Endothelial cell of umbilical vein (primary cell): ENCODE data around the gene PARD3B. TPM values are rescaled to one million over a fixed set of nuclear protein-coding genes. Genes with fewer than 3 reads are reported as not detected.
A peak's percentile ranks its signal among the peaks of the same experiment; 100 is the strongest.

ENCODE experiments used
- BruUV-seq: library from RNA; stranded (reverse); fragments of 400-500 nt; replicated peaks from 2 replicates; lab custom pipeline; 2021; lab: Mats Ljungman, UMichigan
- CTCF ChIA-PET: fragments of 300-600, 350-600 bp; sonication (Branson Sonifier 250); formaldehyde crosslinking; loops from one replicate; lab custom pipeline; 2021; ENCODE audit warnings: antibody characterized with exemption, inconsistent platforms; lab: Charles Lee
- POLR2A ChIA-PET: fragments of 300-600, 350-600 bp; sonication (Branson Sonifier 250); formaldehyde crosslinking; loops from one replicate; lab custom pipeline; 2021; ENCODE audit warnings: antibody characterized with exemption, inconsistent platforms; lab: Charles Lee
- DNase-seq: peaks from one replicate; pipeline ENCODE4 v3.0.0-alpha.2; 2011; ENCODE audit warnings: low read depth, low spot score
- FAIRE-seq: peaks from 2 replicates; lab custom pipeline; 2011; peaks lifted over from hg19 to GRCh38; lab: Jason Lieb, UNC
- H2AFZ ChIP-seq: 2 replicates; pipeline ENCODE4 v1.6.0; 2012; ENCODE audit warnings: low read depth, low read length, control low read depth, inconsistent platforms
- H3K27ac ChIP-seq: 2 replicates; pipeline ENCODE4 v1.5.1; 2011; ENCODE audit warnings: low read depth, mild to moderate bottlenecking, control low read depth, low read length, moderate library complexity; ENCODE audit not compliant: insufficient read depth
- H3K27me3 ChIP-seq, 2 experiments: 2 replicates each; pipeline versions ENCODE4 v1.6.0 to v1.6.1; 2011; ENCODE audit warnings: low read length in 2 of 2, mixed read lengths in 1 of 2; ENCODE audit not compliant: control insufficient read depth in 2 of 2, insufficient read depth in 2 of 2
- H3K36me3 ChIP-seq, 2 experiments: 2 replicates in 1 of 2; 3 replicates in 1 of 2; pipeline ENCODE4 v1.5.1; 2011; ENCODE audit warnings: low read length in 2 of 2, mild to moderate bottlenecking in 1 of 2, moderate library complexity in 1 of 2; ENCODE audit not compliant: control insufficient read depth in 2 of 2, insufficient read depth in 2 of 2; ENCODE audit errors: extremely low read depth in 1 of 2
- H3K4me1 ChIP-seq: 3 replicates; pipeline ENCODE4 v1.5.1; 2011; ENCODE audit warnings: mild to moderate bottlenecking, low read length; ENCODE audit not compliant: control insufficient read depth, insufficient read depth; ENCODE audit errors: extremely low read depth
- H3K4me2 ChIP-seq: 2 replicates; pipeline ENCODE4 v1.6.1; 2011; ENCODE audit warnings: low read length, control low read depth, mixed read lengths; ENCODE audit not compliant: insufficient read depth
- H3K4me3 ChIP-seq, 3 experiments: fragments of 200-600 bp in 1 of 3; sonication (generic), shearing (Covaris generic) in 1 of 3; replicated peaks in 1 of 3; 2 replicates each; pipeline ENCODE4 v1.5.1; 2011 to 2016; ENCODE audit warnings: control low read depth in 3 of 3, low read length in 3 of 3, mild to moderate bottlenecking in 2 of 3, inconsistent platforms in 1 of 3, low read depth in 1 of 3, moderate library complexity in 1 of 3; ENCODE audit not compliant: insufficient read depth in 1 of 3
- H3K79me2 ChIP-seq: 2 replicates; pipeline ENCODE4 v1.6.0; 2012; ENCODE audit warnings: low read length, inconsistent platforms; ENCODE audit not compliant: control insufficient read depth, insufficient read depth
- H3K9ac ChIP-seq: replicated peaks from 2 replicates; pipeline ENCODE3; 2011; ENCODE audit warnings: low read length, control low read depth; ENCODE audit not compliant: insufficient read depth; ENCODE audit errors: extremely low read depth
- H3K9me1 ChIP-seq: replicated peaks from 3 replicates; pipeline ENCODE4 v1.6.0; 2011; ENCODE audit warnings: mild to moderate bottlenecking, low read length; ENCODE audit not compliant: control insufficient read depth, insufficient read depth; ENCODE audit errors: extremely low read depth
- H3K9me3 ChIP-seq: replicated peaks from 2 replicates; pipeline ENCODE4 v1.5.1; 2012; ENCODE audit warnings: low read length, inconsistent platforms; ENCODE audit not compliant: control insufficient read depth, insufficient read depth
- H4K20me1 ChIP-seq: replicated peaks from 2 replicates; pipeline ENCODE3; 2011; ENCODE audit warnings: mild to moderate bottlenecking, low read length; ENCODE audit not compliant: control insufficient read depth, insufficient read depth; ENCODE audit errors: extremely low read depth
- EZH2 ChIP-seq: IDR thresholded peaks from 2 replicates; pipeline ENCODE4 v1.6.1; 2012; ENCODE audit warnings: borderline replicate concordance, low read depth, mild to moderate bottlenecking, moderate library complexity, low read length, inconsistent platforms; ENCODE audit not compliant: severe bottlenecking
- FOS ChIP-seq: IDR thresholded peaks from 2 replicates; pipeline ENCODE4 v1.6.1; 2011; ENCODE audit warnings: mild to moderate bottlenecking, low read length, moderate library complexity, borderline replicate concordance; ENCODE audit not compliant: insufficient read depth
- GATA2 ChIP-seq: IDR thresholded peaks from 2 replicates; pipeline ENCODE4 v1.7.0; 2011; ENCODE audit warnings: low read depth, mild to moderate bottlenecking, moderate library complexity, mixed read lengths, low read length; ENCODE audit not compliant: insufficient read length, insufficient read depth
- JUN ChIP-seq: IDR thresholded peaks from 2 replicates; pipeline ENCODE4 v1.6.1; 2011; ENCODE audit warnings: borderline replicate concordance, low read depth; ENCODE audit not compliant: insufficient read length, insufficient read depth
- MYC ChIP-seq: IDR thresholded peaks from one replicate; pipeline ENCODE4 v1.6.1; 2011; ENCODE audit warnings: mild to moderate bottlenecking, low read depth, low read length
- POLR2A ChIP-seq: IDR thresholded peaks from 2 replicates; pipeline ENCODE4 v1.6.1; 2012; ENCODE audit warnings: low read depth, mild to moderate bottlenecking, control low read depth, low read length
- POLR2AphosphoS5 ChIP-seq: IDR thresholded peaks from 2 replicates; pipeline ENCODE4 v1.6.1; 2012; ENCODE audit warnings: low read depth, mild to moderate bottlenecking, control low read depth, low read length, moderate library complexity; ENCODE audit not compliant: insufficient read depth
- dilution Hi-C: fragments of 300-500 bp; cut with MboI; formaldehyde crosslinking; loops from one replicate; pipeline ENCODE4 v1.15.0; 2019; ENCODE audit warnings: low sequenced_read_pairs; ENCODE audit not compliant: extremely low pct_ligation_motif_present
- intact Hi-C: fragments of 100-400 bp; cut with micrococcal nuclease; formaldehyde crosslinking; loops from one replicate; pipeline ENCODE4 v1.10.0; 2022
- polyA plus RNA-seq, 4 experiments: library from polyadenylated mRNA; depleted of rRNA in 3 of 4; stranded (reverse) in 3 of 4; unstranded in 1 of 4; fragments of >200 nt; gene quantifications; 2 replicates each; pipeline versions ENCODE4 v1.2.1 to v1.2.3, GENCODE V29; 2011 to 2012; ENCODE audit warnings: missing spikeins in 1 of 4
- total RNA-seq: library from RNA; stranded (reverse); gene quantifications from 2 replicates; pipeline ENCODE4 v1.2.3, GENCODE V29; 2021
- TF ChIP-seq, protein P1 (sequence below): IDR thresholded peaks from 2 replicates; pipeline ENCODE4 v1.6.1; 2011; ENCODE audit not compliant: insufficient read depth, insufficient read length
- TF ChIP-seq, protein P2 (sequence below), 2 donors: IDR thresholded peaks; 1 replicate in 1 of 2; 2 replicates in 1 of 2; pipeline ENCODE4 v1.5.1; 2011; ENCODE audit warnings: low read length in 2 of 2, mild to moderate bottlenecking in 2 of 2, moderate library complexity in 2 of 2, control low read depth in 1 of 2, inconsistent platforms in 1 of 2, low read depth in 1 of 2; ENCODE audit not compliant: insufficient read depth in 1 of 2; ENCODE audit errors: extremely low read depth in 1 of 2

The PARD3B gene
- total and polyA plus RNA-seq, 2 donors (not counting 3 experiments of a cell fraction or from before 2014, with no cell fraction given): 2.2 to 30.9 TPM

DNA sequence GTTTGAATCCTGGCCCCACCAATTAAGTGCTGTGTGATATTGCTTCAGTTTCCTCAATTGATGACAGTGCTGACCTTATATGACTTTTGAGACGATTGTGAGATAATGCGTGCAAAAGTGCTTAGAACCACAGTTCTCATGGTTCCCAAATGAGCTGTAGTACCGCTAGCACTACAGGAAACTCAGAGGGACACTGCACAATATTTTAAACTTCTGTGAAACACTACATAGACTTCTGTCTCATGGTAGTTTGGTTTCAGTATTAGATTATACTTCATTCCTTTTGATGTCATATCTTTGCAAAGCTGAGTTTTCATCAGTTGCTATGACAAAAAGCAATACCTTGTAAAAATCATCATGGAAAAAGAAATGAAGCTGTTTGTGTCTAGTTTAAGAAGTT, 368.0 kb downstream of the PARD3B start:
- FAIRE-seq (peak; percentile 37), DNase-seq (no peak)
- Histone ChIP-seq H3K79me2 (no peaks in the 10 kb centered on the region), H4K20me1 (no peaks in the 10 kb centered on the region), H3K9ac (no peak overlapping the region), H3K9me3 (no peaks in the 10 kb centered on the region), H3K4me2 (no peak overlapping the region), H3K27me3 (no peaks in the 10 kb centered on the region), H2AFZ (no peak overlapping the region), H3K36me3 (no peaks in the 10 kb centered on the region), H3K4me1 (no peaks in the 10 kb centered on the region), H3K9me1 (no peaks in the 10 kb centered on the region), H3K27ac (no peak overlapping the region), H3K4me3 (no peak overlapping the region)
- dilution Hi-C loops (no loop called here), intact Hi-C loops (no loop called here)
- CTCF ChIA-PET: interaction anchor here (1.5 kb wide), 1 partner anchor 9 kb away, joined by 4 read pairs; no protein-coding TSS in a partner anchor
- TF ChIP-seq GATA2 (no peak), FOS (no peak)
- no TSS peak for BruUV-seq
- POLR2A ChIA-PET: no interaction called here

DNA sequence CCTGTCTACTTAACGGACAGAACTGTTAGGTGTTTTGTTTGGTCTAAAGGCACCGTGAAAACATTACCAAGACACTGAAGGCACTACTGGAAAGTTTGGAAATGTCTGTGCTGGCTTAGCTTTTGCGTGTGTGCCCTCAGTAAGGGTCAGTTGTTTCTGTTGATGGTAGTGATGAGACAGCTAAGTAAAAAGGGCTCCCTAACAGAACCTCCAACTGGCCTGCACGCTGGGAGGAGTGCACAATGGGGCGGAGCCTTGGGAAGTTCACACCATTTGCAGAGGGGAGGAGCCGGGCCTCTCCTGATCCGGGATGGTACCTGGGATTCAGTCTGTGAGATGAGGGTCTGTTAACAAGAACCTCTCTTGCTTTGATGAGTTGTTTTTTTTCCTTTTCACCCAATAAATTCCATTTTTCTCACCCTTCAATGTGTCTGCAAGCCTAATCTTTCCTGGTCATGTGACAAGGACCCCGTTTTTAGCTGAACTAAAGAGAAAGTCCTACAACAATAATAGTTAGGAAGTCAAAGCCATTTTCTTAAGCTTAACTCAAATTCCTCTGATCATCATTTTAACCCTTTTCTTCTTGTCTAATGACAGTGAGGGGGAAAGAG, 368.7 kb downstream of the PARD3B start:
- no peaks in the 10 kb centered on the region for H3K36me3 ChIP-seq
- no peaks in the 10 kb centered on the region for H3K4me1 ChIP-seq
- H3K9ac ChIP-seq: no peak overlapping the region
- H3K27me3 ChIP-seq: no peaks in the 10 kb centered on the region
- no peak overlapping the region for H3K27ac ChIP-seq
- no peaks in the 10 kb centered on the region for H3K9me1 ChIP-seq
- no peak overlapping the region for H2AFZ ChIP-seq
- ChIA-PET POLR2A (no interaction called here), CTCF (interaction anchor here (1.5 kb wide), 1 partner anchor 8 kb away, joined by 4 read pairs; no protein-coding TSS in a partner anchor)
- H4K20me1 ChIP-seq: no peaks in the 10 kb centered on the region
- FAIRE-seq: no peak
- H3K4me3 ChIP-seq: no peak overlapping the region
- dilution Hi-C loops (no loop called here), intact Hi-C loops (no loop called here)
- no peak overlapping the region for H3K4me2 ChIP-seq
- no TSS peak for BruUV-seq
- no peak for DNase-seq
- no peaks in the 10 kb centered on the region for H3K9me3 ChIP-seq
- TF ChIP-seq EZH2 (no peak), JUN (no peak), MYC (no peak), FOS (no peak), POLR2AphosphoS5 (no peak), GATA2 (no peak), POLR2A (no peak)
- TF ChIP-seq, protein P1, sequence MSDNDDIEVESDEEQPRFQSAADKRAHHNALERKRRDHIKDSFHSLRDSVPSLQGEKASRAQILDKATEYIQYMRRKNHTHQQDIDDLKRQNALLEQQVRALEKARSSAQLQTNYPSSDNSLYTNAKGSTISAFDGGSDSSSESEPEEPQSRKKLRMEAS: no peak
- TF ChIP-seq, protein P2, sequence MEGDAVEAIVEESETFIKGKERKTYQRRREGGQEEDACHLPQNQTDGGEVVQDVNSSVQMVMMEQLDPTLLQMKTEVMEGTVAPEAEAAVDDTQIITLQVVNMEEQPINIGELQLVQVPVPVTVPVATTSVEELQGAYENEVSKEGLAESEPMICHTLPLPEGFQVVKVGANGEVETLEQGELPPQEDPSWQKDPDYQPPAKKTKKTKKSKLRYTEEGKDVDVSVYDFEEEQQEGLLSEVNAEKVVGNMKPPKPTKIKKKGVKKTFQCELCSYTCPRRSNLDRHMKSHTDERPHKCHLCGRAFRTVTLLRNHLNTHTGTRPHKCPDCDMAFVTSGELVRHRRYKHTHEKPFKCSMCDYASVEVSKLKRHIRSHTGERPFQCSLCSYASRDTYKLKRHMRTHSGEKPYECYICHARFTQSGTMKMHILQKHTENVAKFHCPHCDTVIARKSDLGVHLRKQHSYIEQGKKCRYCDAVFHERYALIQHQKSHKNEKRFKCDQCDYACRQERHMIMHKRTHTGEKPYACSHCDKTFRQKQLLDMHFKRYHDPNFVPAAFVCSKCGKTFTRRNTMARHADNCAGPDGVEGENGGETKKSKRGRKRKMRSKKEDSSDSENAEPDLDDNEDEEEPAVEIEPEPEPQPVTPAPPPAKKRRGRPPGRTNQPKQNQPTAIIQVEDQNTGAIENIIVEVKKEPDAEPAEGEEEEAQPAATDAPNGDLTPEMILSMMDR (IDR thresholded peaks at IDR 0.05; ENCODE audit: extremely low read depth in 1 of 2, insufficient read depth in 1 of 2, low read depth in 1 of 2, low read length in 2 of 2): no peak
- no peaks in the 10 kb centered on the region for H3K79me2 ChIP-seq
